ENCODE results near the gene SLC22A14. TPM values are rescaled to one million over a fixed set of nuclear protein-coding genes. Genes with fewer than 3 reads are reported as not detected.

The SLC22A14 gene
- total RNA-seq, 1 donor from 2014 or later = not detected

DNA sequence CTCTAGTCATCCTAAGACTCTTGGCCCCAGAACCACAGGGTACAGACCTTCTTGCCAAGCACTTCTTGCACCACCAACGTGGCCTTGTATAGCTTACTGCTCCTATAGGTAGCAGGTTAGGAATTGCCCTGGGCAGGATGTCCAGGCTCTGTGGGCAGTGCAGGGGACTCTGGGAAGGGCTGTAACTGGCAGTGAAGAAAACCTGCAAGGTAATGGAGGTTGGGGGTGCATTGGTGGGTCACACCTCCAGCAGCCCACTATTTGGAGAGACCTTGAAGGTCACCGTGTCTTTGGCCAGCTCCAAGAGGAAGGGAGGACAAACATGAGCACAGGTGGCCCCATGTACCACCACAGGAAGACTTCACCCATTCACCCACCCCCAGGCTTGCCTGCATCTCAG, 43.2 kb downstream of the SLC22A14 start:
- H3K27ac ChIP-seq = no peak overlapping the region
- no peak for DNase-seq (ENCODE audit: low spot score)
- H2AFZ ChIP-seq (replicated peaks) = no peak overlapping the region
- no peaks in the 10 kb centered on the region for H3K9me3 ChIP-seq (ENCODE audit: low read depth)
- TF ChIP-seq EZH2 (IDR thresholded peaks at IDR 0.05) = no peak
- TF ChIP-seq, protein P1, sequence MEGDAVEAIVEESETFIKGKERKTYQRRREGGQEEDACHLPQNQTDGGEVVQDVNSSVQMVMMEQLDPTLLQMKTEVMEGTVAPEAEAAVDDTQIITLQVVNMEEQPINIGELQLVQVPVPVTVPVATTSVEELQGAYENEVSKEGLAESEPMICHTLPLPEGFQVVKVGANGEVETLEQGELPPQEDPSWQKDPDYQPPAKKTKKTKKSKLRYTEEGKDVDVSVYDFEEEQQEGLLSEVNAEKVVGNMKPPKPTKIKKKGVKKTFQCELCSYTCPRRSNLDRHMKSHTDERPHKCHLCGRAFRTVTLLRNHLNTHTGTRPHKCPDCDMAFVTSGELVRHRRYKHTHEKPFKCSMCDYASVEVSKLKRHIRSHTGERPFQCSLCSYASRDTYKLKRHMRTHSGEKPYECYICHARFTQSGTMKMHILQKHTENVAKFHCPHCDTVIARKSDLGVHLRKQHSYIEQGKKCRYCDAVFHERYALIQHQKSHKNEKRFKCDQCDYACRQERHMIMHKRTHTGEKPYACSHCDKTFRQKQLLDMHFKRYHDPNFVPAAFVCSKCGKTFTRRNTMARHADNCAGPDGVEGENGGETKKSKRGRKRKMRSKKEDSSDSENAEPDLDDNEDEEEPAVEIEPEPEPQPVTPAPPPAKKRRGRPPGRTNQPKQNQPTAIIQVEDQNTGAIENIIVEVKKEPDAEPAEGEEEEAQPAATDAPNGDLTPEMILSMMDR (IDR thresholded peaks at IDR 0.05) = no peak
- TF ChIP-seq EZH2phosphoT487 (IDR thresholded peaks at IDR 0.05) = no peak
- no peaks in the 10 kb centered on the region for H3K36me3 Mint-ChIP-seq
- H3K4me3 ChIP-seq = no peak overlapping the region
- no peaks in the 10 kb centered on the region for H3K79me2 ChIP-seq (ENCODE audit: low read depth)
- no peak overlapping the region for H3K9ac ChIP-seq
- no peaks in the 10 kb centered on the region for H3K36me3 ChIP-seq
- no peaks in the 10 kb centered on the region for H3K4me1 ChIP-seq
- H3K27me3 Mint-ChIP-seq (ENCODE audit: insufficient read depth, low read depth) = peaks cover 8% of the 10 kb centered on the region
- no peak overlapping the region for H3K4me2 ChIP-seq
- H3F3A ChIP-seq (ENCODE audit: low read depth) = no peaks in the 10 kb centered on the region
- H3K4me3 Mint-ChIP-seq = no peak overlapping the region
- no peaks in the 10 kb centered on the region for H3K4me1 Mint-ChIP-seq
- H3K27me3 ChIP-seq = no peaks in the 10 kb centered on the region
- no peaks in the 10 kb centered on the region for H4K20me1 ChIP-seq (ENCODE audit: low read depth)
- H3K9me3 Mint-ChIP-seq = peaks cover 5% of the 10 kb centered on the region
- H3K27ac Mint-ChIP-seq = no peak overlapping the region

DNA sequence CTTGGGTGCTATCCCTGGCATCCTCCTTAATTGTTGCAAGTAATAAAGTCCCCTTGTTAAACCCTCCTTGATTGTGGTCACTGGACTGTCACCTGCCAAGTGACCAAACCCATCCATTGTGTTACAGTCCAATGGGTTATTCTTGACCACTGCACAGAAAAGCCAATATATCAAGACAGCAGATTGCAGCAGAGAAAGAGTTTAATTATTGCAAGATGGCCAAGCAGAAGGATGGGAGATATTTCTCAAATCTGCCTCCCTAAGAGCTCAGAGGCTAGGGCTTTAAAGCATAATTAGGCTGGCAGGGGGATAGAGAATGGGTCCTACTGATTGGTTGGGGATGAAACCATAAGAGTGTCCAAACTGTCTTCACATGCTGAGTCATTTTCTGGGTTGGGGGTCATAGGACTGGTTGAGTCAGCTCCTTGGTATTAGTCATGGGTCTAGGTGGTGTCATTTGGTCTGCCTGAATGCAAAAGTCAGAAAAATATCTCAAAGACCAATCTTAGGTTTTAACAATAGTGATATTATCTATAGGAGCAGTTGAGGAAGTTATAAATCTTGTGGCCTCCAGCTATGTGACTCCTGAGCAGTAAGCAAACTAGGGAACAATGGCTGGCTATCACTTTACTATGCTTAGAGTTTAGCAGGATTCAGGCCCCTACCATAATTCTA, 45.4 kb downstream of the SLC22A14 start:
- no peak overlapping the region for H3K4me3 ChIP-seq
- H3K9me3 ChIP-seq (ENCODE audit: low read depth) = no peaks in the 10 kb centered on the region
- H3K27ac ChIP-seq = no peak overlapping the region
- DNase-seq (ENCODE audit: low spot score) = no peak
- peaks cover 8% of the 10 kb centered on the region for H3K27me3 Mint-ChIP-seq (ENCODE audit: insufficient read depth, low read depth)
- no peak overlapping the region for H3K9ac ChIP-seq
- H3K9me3 Mint-ChIP-seq = peaks cover 5% of the 10 kb centered on the region
- H3K36me3 Mint-ChIP-seq = no peaks in the 10 kb centered on the region
- no peaks in the 10 kb centered on the region for H3K4me1 Mint-ChIP-seq
- no peaks in the 10 kb centered on the region for H3K27me3 ChIP-seq
- H3K27ac Mint-ChIP-seq = no peak overlapping the region
- no peaks in the 10 kb centered on the region for H3F3A ChIP-seq (ENCODE audit: low read depth)
- H4K20me1 ChIP-seq (ENCODE audit: low read depth) = no peaks in the 10 kb centered on the region
- no peak overlapping the region for H3K4me3 Mint-ChIP-seq
- no peaks in the 10 kb centered on the region for H3K36me3 ChIP-seq
- no peaks in the 10 kb centered on the region for H3K79me2 ChIP-seq (ENCODE audit: low read depth)
- no peaks in the 10 kb centered on the region for H3K4me1 ChIP-seq
- H3K4me2 ChIP-seq = no peak overlapping the region
- no peak for TF ChIP-seq EZH2phosphoT487 (IDR thresholded peaks at IDR 0.05)
- TF ChIP-seq, protein P1 (IDR thresholded peaks at IDR 0.05) = no peak
- TF ChIP-seq EZH2 (IDR thresholded peaks at IDR 0.05) = no peak
- H2AFZ ChIP-seq (replicated peaks) = no peak overlapping the region

DNA sequence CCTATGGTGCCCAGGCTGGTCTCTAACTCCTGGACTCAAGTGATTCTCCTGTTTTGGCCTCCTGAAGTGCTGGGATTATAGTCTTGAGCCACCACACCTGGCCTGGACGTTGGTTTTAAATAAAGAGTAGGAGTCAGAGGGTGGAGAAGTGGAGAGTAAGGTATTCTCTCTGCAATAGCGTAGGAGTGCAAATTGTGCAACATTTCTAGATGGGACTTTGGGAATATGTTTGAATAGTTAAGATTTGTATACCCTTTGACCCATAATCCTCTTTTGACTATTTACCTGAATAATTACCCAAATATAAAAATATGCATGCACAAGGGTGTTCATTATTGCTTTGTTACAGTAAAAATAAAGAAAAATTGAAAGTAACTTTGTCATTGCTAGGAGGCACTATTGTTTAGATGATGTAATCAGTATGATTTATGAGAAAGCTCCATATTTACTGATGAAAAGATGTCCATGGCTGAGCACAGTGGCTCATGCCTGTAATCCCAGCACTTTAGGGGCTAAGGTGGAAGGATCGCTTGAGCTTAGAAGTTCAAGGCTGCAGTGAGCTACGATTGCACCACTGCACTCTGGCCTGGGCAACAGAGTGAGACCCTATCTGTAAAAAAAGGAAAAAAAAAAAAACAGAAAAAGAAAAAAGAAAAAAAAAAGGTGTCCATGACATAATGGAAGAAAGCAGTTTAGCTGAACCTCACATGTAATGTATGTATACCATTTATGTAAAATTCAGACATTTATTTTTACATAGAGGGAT, 49.3 kb downstream of the SLC22A14 start:
- Histone ChIP-seq H4K20me1 (ENCODE audit: low read depth) (no peaks in the 10 kb centered on the region), H3K9me3 (ENCODE audit: low read depth) (no peaks in the 10 kb centered on the region), H3K27ac (no peak overlapping the region), H3K36me3 (no peaks in the 10 kb centered on the region), H2AFZ (replicated peaks) (no peak overlapping the region), H3K4me3 (no peak overlapping the region), H3K4me2 (no peak overlapping the region), H3K27me3 (no peaks in the 10 kb centered on the region), H3K79me2 (ENCODE audit: low read depth) (no peaks in the 10 kb centered on the region), H3K4me1 (no peaks in the 10 kb centered on the region), H3K9ac (no peak overlapping the region), H3F3A (ENCODE audit: low read depth) (no peaks in the 10 kb centered on the region)
- Mint-ChIP-seq H3K9me3 (peaks cover 5% of the 10 kb centered on the region), H3K27ac (no peak overlapping the region), H3K36me3 (no peaks in the 10 kb centered on the region), H3K4me3 (no peak overlapping the region), H3K4me1 (no peaks in the 10 kb centered on the region), H3K27me3 (ENCODE audit: insufficient read depth, low read depth) (peaks cover 6% of the 10 kb centered on the region)
- TF ChIP-seq, protein P1 (IDR thresholded peaks at IDR 0.05) = no peak
- TF ChIP-seq EZH2 (IDR thresholded peaks at IDR 0.05) (no peak), EZH2phosphoT487 (IDR thresholded peaks at IDR 0.05) (no peak)
- no peak for DNase-seq (ENCODE audit: low spot score)
